ENCODE results near the gene MATK. TPM values are rescaled to one million over a fixed set of nuclear protein-coding genes. Genes with fewer than 3 reads are reported as not detected.

Gene MATK
- 0.40 and 0.56 TPM in 2 replicates for polyA plus RNA-seq (2013)

GRCh38 chr19:3785938-3786824 lies at the start of gene MATK:
Gene MATK, minus strand, starts transcription at chr19:3786381. Its CDS starts 1,246 bp downstream, at chr19:3785135.
- no peak within 1 kb of the TSS for H2AFZ ChIP-seq (ENCODE audit: insufficient read depth, low read length, poor library complexity)
- H3K27ac ChIP-seq (ENCODE audit: low read depth, low read length) = no peak within 1 kb of the TSS
- no peak within 1 kb of the TSS for H3K14ac ChIP-seq (ENCODE audit: low read length)
- peaks cover 27% of the 10 kb centered on the region for H3K27me3 ChIP-seq (ENCODE audit: insufficient read depth, low read length)
- no peak within 1 kb of the TSS for H2BK12ac ChIP-seq (ENCODE audit: low read length)
- H3K23ac ChIP-seq (ENCODE audit: low read length) = no peak within 1 kb of the TSS
- no peak within 1 kb of the TSS for H3K9ac ChIP-seq (ENCODE audit: low read length)
- H3K79me1 ChIP-seq (ENCODE audit: low read length) = no peaks in the 10 kb centered on the region
- H3K4me2 ChIP-seq (ENCODE audit: low read length) = peak within 1 kb of the TSS; percentile 65
- no peak within 1 kb of the TSS for H3K18ac ChIP-seq (ENCODE audit: low read length)
- DNase-seq = no peak
- H3K4me3 ChIP-seq (ENCODE audit: low read depth, low read length) = peak within 1 kb of the TSS; percentile 57
- WGBS (ENCODE audit: extremely low coverage, insufficient coverage, insufficient read length) = no CpG with 5 or more reads among the region's 101 CpGs
- no peak within 1 kb of the TSS for H3K4ac ChIP-seq (ENCODE audit: low read depth, low read length)
- peaks cover 22% of the 10 kb centered on the region for H3K9me3 ChIP-seq (ENCODE audit: insufficient read depth, low read depth, low read length)
- no peak within 1 kb of the TSS for H2AK5ac ChIP-seq (ENCODE audit: low read length)
- no peak within 1 kb of the TSS for H2BK120ac ChIP-seq (ENCODE audit: insufficient read depth, low read length, poor library complexity)
- H2BK5ac ChIP-seq (ENCODE audit: low read depth, low read length, poor library complexity) = no peak within 1 kb of the TSS
- H4K91ac ChIP-seq (ENCODE audit: low read depth, low read length) = no peak within 1 kb of the TSS
- H3K36me3 ChIP-seq (ENCODE audit: control insufficient read depth in 1 of 2, insufficient read depth in 2 of 2, low read length in 2 of 2) = no peaks in the 10 kb centered on the region
- peaks cover 5% of the 10 kb centered on the region in 2 experiments for H3K4me1 ChIP-seq (ENCODE audit: control insufficient read depth in 1 of 2, insufficient read depth in 2 of 2, low read length in 2 of 2)
- H4K12ac ChIP-seq (ENCODE audit: low read depth, low read length) = no peak within 1 kb of the TSS
- H4K8ac ChIP-seq (ENCODE audit: low read depth, low read length) = no peak within 1 kb of the TSS
- no peaks in the 10 kb centered on the region for H3K79me2 ChIP-seq (ENCODE audit: control insufficient read depth, insufficient read depth, low read length, poor library complexity)

- H3K36me3 ChIP-seq (ENCODE audit: control insufficient read depth in 1 of 2, insufficient read depth in 2 of 2, low read length in 2 of 2) = no peaks in the 10 kb centered on the region
- no peak overlapping the region for H2AK5ac ChIP-seq (ENCODE audit: low read length)
- no peak overlapping the region for H3K4me3 ChIP-seq (ENCODE audit: low read depth, low read length)
- H2BK12ac ChIP-seq (ENCODE audit: low read length) = no peak overlapping the region
- no peak overlapping the region for H4K91ac ChIP-seq (ENCODE audit: low read depth, low read length)
- H3K4me1 ChIP-seq (ENCODE audit: control insufficient read depth in 1 of 2, insufficient read depth in 2 of 2, low read length in 2 of 2) = no peaks in the 10 kb centered on the region
- H3K9me3 ChIP-seq (ENCODE audit: insufficient read depth, low read depth, low read length) = peaks cover 7% of the 10 kb centered on the region
- no CpG with 5 or more reads among the region's 9 CpGs for WGBS (ENCODE audit: extremely low coverage, insufficient coverage, insufficient read length)
- H3K27me3 ChIP-seq (ENCODE audit: insufficient read depth, low read length) = no peaks in the 10 kb centered on the region
- no peak overlapping the region for H4K12ac ChIP-seq (ENCODE audit: low read depth, low read length)
- H4K8ac ChIP-seq (ENCODE audit: low read depth, low read length) = no peak overlapping the region
- H2AFZ ChIP-seq (ENCODE audit: insufficient read depth, low read length, poor library complexity) = no peak overlapping the region
- H3K9ac ChIP-seq (ENCODE audit: low read length) = no peak overlapping the region
- no peak for DNase-seq
- no peak overlapping the region for H3K4ac ChIP-seq (ENCODE audit: low read depth, low read length)
- no peaks in the 10 kb centered on the region for H3K79me1 ChIP-seq (ENCODE audit: low read length)
- no peak overlapping the region for H3K23ac ChIP-seq (ENCODE audit: low read length)
- no peak overlapping the region for H3K18ac ChIP-seq (ENCODE audit: low read length)
- H3K27ac ChIP-seq (ENCODE audit: low read depth, low read length) = no peak overlapping the region
- H3K14ac ChIP-seq (ENCODE audit: low read length) = no peak overlapping the region
- H3K79me2 ChIP-seq (ENCODE audit: control insufficient read depth, insufficient read depth, low read length, poor library complexity) = no peaks in the 10 kb centered on the region
- H2BK5ac ChIP-seq (ENCODE audit: low read depth, low read length, poor library complexity) = no peak overlapping the region
- H3K4me2 ChIP-seq (ENCODE audit: low read length) = no peak overlapping the region
- no peak overlapping the region for H2BK120ac ChIP-seq (ENCODE audit: insufficient read depth, low read length, poor library complexity)
These were observed 48.9 kb upstream of the MATK start for GRCh38 chr19:3835055-3835435.

- Histone ChIP-seq H3K9me3 (ENCODE audit: insufficient read depth, low read depth, low read length) (peaks cover 7% of the 10 kb centered on the region), H2AFZ (ENCODE audit: insufficient read depth, low read length, poor library complexity) (no peak overlapping the region), H2AK5ac (ENCODE audit: low read length) (no peak overlapping the region), H4K8ac (ENCODE audit: low read depth, low read length) (no peak overlapping the region), H3K4me1 (ENCODE audit: control insufficient read depth in 1 of 2, insufficient read depth in 2 of 2, low read length in 2 of 2) (no peaks in the 10 kb centered on the region), H2BK12ac (ENCODE audit: low read length) (no peak overlapping the region), H3K18ac (ENCODE audit: low read length) (no peak overlapping the region), H3K23ac (ENCODE audit: low read length) (no peak overlapping the region), H3K27ac (ENCODE audit: low read depth, low read length) (no peak overlapping the region), H3K4me2 (ENCODE audit: low read length) (no peak overlapping the region), H2BK5ac (ENCODE audit: low read depth, low read length, poor library complexity) (no peak overlapping the region), H3K9ac (ENCODE audit: low read length) (no peak overlapping the region), H3K4me3 (ENCODE audit: low read depth, low read length) (no peak overlapping the region), H2BK120ac (ENCODE audit: insufficient read depth, low read length, poor library complexity) (no peak overlapping the region), H3K27me3 (ENCODE audit: insufficient read depth, low read length) (no peaks in the 10 kb centered on the region), H3K36me3 (ENCODE audit: control insufficient read depth in 1 of 2, insufficient read depth in 2 of 2, low read length in 2 of 2) (no peaks in the 10 kb centered on the region), H3K14ac (ENCODE audit: low read length) (no peak overlapping the region), H3K79me1 (ENCODE audit: low read length) (no peaks in the 10 kb centered on the region), H4K12ac (ENCODE audit: low read depth, low read length) (no peak overlapping the region), H4K91ac (ENCODE audit: low read depth, low read length) (no peak overlapping the region), H3K4ac (ENCODE audit: low read depth, low read length) (no peak overlapping the region), H3K79me2 (ENCODE audit: control insufficient read depth, insufficient read depth, low read length, poor library complexity) (no peaks in the 10 kb centered on the region)
- no peak for DNase-seq
- WGBS (ENCODE audit: extremely low coverage, insufficient coverage, insufficient read length) = no CpG with 5 or more reads among the region's 35 CpGs
These were observed 48.3 kb upstream of the MATK start for GRCh38 chr19:3834349-3835054.

GRCh38 chr19:3833578-3834348 lies 47.6 kb upstream of the MATK start:
- Histone ChIP-seq H3K9ac (ENCODE audit: low read length) (no peak overlapping the region), H2AFZ (ENCODE audit: insufficient read depth, low read length, poor library complexity) (no peak overlapping the region), H3K18ac (ENCODE audit: low read length) (no peak overlapping the region), H2BK12ac (ENCODE audit: low read length) (no peak overlapping the region), H3K9me3 (ENCODE audit: insufficient read depth, low read depth, low read length) (peaks cover 7% of the 10 kb centered on the region), H4K91ac (ENCODE audit: low read depth, low read length) (no peak overlapping the region), H3K4me3 (ENCODE audit: low read depth, low read length) (no peak overlapping the region), H2AK5ac (ENCODE audit: low read length) (no peak overlapping the region), H3K79me2 (ENCODE audit: control insufficient read depth, insufficient read depth, low read length, poor library complexity) (no peaks in the 10 kb centered on the region), H3K23ac (ENCODE audit: low read length) (no peak overlapping the region), H3K14ac (ENCODE audit: low read length) (no peak overlapping the region), H3K27ac (ENCODE audit: low read depth, low read length) (no peak overlapping the region), H3K79me1 (ENCODE audit: low read length) (no peaks in the 10 kb centered on the region), H3K4me1 (ENCODE audit: control insufficient read depth in 1 of 2, insufficient read depth in 2 of 2, low read length in 2 of 2) (no peaks in the 10 kb centered on the region), H4K12ac (ENCODE audit: low read depth, low read length) (no peak overlapping the region), H3K4ac (ENCODE audit: low read depth, low read length) (no peak overlapping the region), H3K36me3 (ENCODE audit: control insufficient read depth in 1 of 2, insufficient read depth in 2 of 2, low read length in 2 of 2) (no peaks in the 10 kb centered on the region), H3K27me3 (ENCODE audit: insufficient read depth, low read length) (no peaks in the 10 kb centered on the region), H4K8ac (ENCODE audit: low read depth, low read length) (no peak overlapping the region), H2BK5ac (ENCODE audit: low read depth, low read length, poor library complexity) (no peak overlapping the region), H2BK120ac (ENCODE audit: insufficient read depth, low read length, poor library complexity) (no peak overlapping the region), H3K4me2 (ENCODE audit: low read length) (no peak overlapping the region)
- no peak for DNase-seq
- WGBS (ENCODE audit: extremely low coverage, insufficient coverage, insufficient read length) = no CpG with 5 or more reads among the region's 34 CpGs
